ENCODE results near the gene PRSS1. TPM values are rescaled to one million over a fixed set of nuclear protein-coding genes. Genes with fewer than 3 reads are reported as not detected.

Gene PRSS1
- total and polyA plus RNA-seq, 2 of the 8 experiments (the other 6 are each of a cell fraction or from before 2014, with no cell fraction given), result 0.09 TPM; not detected in 1

GRCh38 chr7:142750321-142750938, 1.2 kb downstream of the PRSS1 start:
- H4K5ac ChIP-seq (ENCODE audit: insufficient read length, low read depth, low read length), result no peak overlapping the region
- no peak overlapping the region for H3K4me3 ChIP-seq (ENCODE audit: extremely low read depth in 1 of 4, insufficient read depth in 2 of 4, low read depth in 3 of 4, low read length in 4 of 4)
- H3K27ac ChIP-seq (ENCODE audit: low read depth, low read length), result no peak overlapping the region
- CTCF ChIA-PET (ENCODE audit: partially characterized antibody), result interaction anchor here (0.7 to 2.0 kb wide), 11 partner anchors 10 to 63 kb away, joined by 3 to 9 read pairs (median 4); no protein-coding TSS in a partner anchor
- no peak overlapping the region for H3K9ac ChIP-seq (replicated peaks in 1 of 4; ENCODE audit: extremely low read depth in 1 of 4, low read depth in 3 of 4, low read length in 3 of 4)
- peak overlapping the region; percentile 40; the same call in 1 of the 2 replicates for H4K8ac ChIP-seq (ENCODE audit: extremely low read depth, insufficient read depth, low read length)
- no peaks in the 10 kb centered on the region for H3K9me3 ChIP-seq (ENCODE audit: insufficient read depth in 2 of 2, low read depth in 1 of 2, low read length in 1 of 2)
- no peaks in the 10 kb centered on the region for H3K36me3 ChIP-seq (ENCODE audit: control insufficient read depth in 2 of 4, insufficient read depth in 4 of 4, low read length in 3 of 4)
- H3K27me3 ChIP-seq (replicated peaks in 1 of 4; ENCODE audit: control insufficient read depth in 3 of 4, extremely low read depth in 1 of 4, insufficient read depth in 3 of 4, low read length in 3 of 4), result no peaks in the 10 kb centered on the region
- no peak overlapping the region for H3K56ac ChIP-seq (replicated peaks; ENCODE audit: insufficient read length, low read depth, low read length)
- no peak overlapping the region for H3K18ac ChIP-seq (ENCODE audit: extremely low read depth, low read length)
- H2AK5ac ChIP-seq (ENCODE audit: low read depth, low read length), result no peak overlapping the region
- H2AFZ ChIP-seq (ENCODE audit: low read length), result no peak overlapping the region
- no peak overlapping the region for H4K91ac ChIP-seq (replicated peaks; ENCODE audit: insufficient read length, low read length)
- no peak overlapping the region for H2BK20ac ChIP-seq (ENCODE audit: low read length)
- no peak overlapping the region for H2BK15ac ChIP-seq (ENCODE audit: low read length)
- H2BK12ac ChIP-seq (ENCODE audit: low read depth, low read length), result no peak overlapping the region
- no peaks in the 10 kb centered on the region for H3K79me1 ChIP-seq (ENCODE audit: low read depth, low read length)
- POLR2A ChIA-PET (ENCODE audit: partially characterized antibody), result no interaction called here
- H2BK5ac ChIP-seq (ENCODE audit: low read depth, low read length), result no peak overlapping the region
- H3K4me2 ChIP-seq (ENCODE audit: insufficient read depth in 1 of 2, low read depth in 2 of 2, low read length in 2 of 2), result no peak overlapping the region
- no peak overlapping the region for H3K4ac ChIP-seq (replicated peaks; ENCODE audit: insufficient read length, low read depth, low read length)
- TF ChIP-seq YY1 (IDR thresholded peaks at IDR 0.05; ENCODE audit: low read depth, low read length) (no peak), TCF12 (IDR thresholded peaks at IDR 0.05; ENCODE audit: low read depth, low read length) (no peak), EP300 (IDR thresholded peaks at IDR 0.05; ENCODE audit: borderline replicate concordance in 1 of 2, low read depth in 2 of 2, low read length in 2 of 2) (no peak), ATF3 (IDR thresholded peaks at IDR 0.05; ENCODE audit: insufficient read depth, low read depth, low read length) (no peak)
- no peak for FAIRE-seq
- H3K23ac ChIP-seq (ENCODE audit: insufficient read length), result no peak overlapping the region
- no peak overlapping the region for H2BK120ac ChIP-seq (replicated peaks; ENCODE audit: low read depth, low read length)
- no peaks in the 10 kb centered on the region for H4K20me1 ChIP-seq (replicated peaks in 1 of 2; ENCODE audit: control insufficient read depth in 1 of 2, insufficient read depth in 2 of 2, low read length in 2 of 2)
- no peak overlapping the region for H3K14ac ChIP-seq (ENCODE audit: insufficient read length)
- 76% methylated on average over 9 of the region's 9 CpGs; no CpG with 5 or more reads in 1 of the 2 experiments for WGBS, 2 experiments (ENCODE audit: extremely low coverage in 1 of 2, insufficient coverage in 1 of 2, insufficient read length in 1 of 2, insufficient replicate concordance in 2 of 2, low coverage in 1 of 2, low lambda C conversion rate in 2 of 2, missing lambda C conversion rate in 1 of 2)
- H3K23me2 ChIP-seq (ENCODE audit: low read depth, low read length), result no peaks in the 10 kb centered on the region
- peak in 1 of 2 experiments; percentile 33 for DNase-seq (ENCODE audit: low read depth in 1 of 2, low spot score in 2 of 2)
- no peaks in the 10 kb centered on the region for H3K4me1 ChIP-seq (replicated peaks in 1 of 4; ENCODE audit: control insufficient read depth in 3 of 4, insufficient read depth in 4 of 4, low read length in 3 of 4)
- no peaks in the 10 kb centered on the region for H3K79me2 ChIP-seq (ENCODE audit: control insufficient read depth in 1 of 2, insufficient read depth in 2 of 2, low read length in 2 of 2)

All from H1 (cell line).